ENCODE measurements around the gene ENTREP3. TPM values are rescaled to one million over a fixed set of nuclear protein-coding genes. Genes with fewer than 3 reads are reported as not detected.

ENTREP3 gene
- polyA plus RNA-seq, 1 donor (not counting 4 experiments of a cell fraction or from before 2014, with no cell fraction given) = 8.8 TPM

DNA sequence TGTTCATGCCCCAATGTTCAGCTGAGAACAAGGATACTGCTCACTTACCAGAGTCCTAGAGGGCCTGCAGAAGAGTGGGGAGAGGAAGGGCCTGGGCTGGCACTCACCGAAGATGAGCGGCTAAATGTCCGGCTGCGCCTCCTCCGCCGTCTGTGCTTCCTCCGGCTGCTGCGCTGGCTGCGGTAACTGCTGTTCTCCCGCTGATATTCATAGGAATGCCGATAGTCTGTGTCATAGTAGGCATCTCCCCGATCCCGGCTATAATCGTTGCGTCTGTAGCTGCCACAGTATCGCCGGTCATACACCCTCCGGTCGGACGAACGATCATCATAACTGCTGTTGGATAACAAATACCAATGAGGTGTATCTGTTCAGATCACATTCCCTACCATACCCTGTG lies 14.1 kb upstream of the ENTREP3 start:
- no peak for FAIRE-seq
- no peak overlapping the region for H2AFZ ChIP-seq (ENCODE audit: control insufficient read depth, low read length)
- no peaks in the 10 kb centered on the region for H3K9me3 ChIP-seq (ENCODE audit: control insufficient read depth, low read depth, low read length)
- H3K4me3 ChIP-seq (ENCODE audit: control insufficient read depth in 2 of 3, extremely low read depth in 1 of 3, insufficient read depth in 2 of 3, low read depth in 1 of 3, low read length in 3 of 3) = no peak overlapping the region
- peaks cover 12% of the 10 kb centered on the region for H3K4me1 ChIP-seq (ENCODE audit: control insufficient read depth, extremely low read depth, insufficient read depth, low read length)
- H4K20me1 ChIP-seq (ENCODE audit: control insufficient read depth, extremely low read depth, insufficient read depth, low read length) = peaks cover 3% of the 10 kb centered on the region
- H3K27ac ChIP-seq (ENCODE audit: control insufficient read depth, insufficient read depth, low read length) = no peak overlapping the region
- DNase-seq (ENCODE audit: low read depth, low spot score) = no peak
- peaks cover 39 to 60% of the 10 kb centered on the region in 2 experiments for H3K36me3 ChIP-seq (ENCODE audit: control insufficient read depth in 2 of 2, extremely low read depth in 1 of 2, insufficient read depth in 2 of 2, low read length in 2 of 2)
- TF ChIP-seq EZH2 (IDR thresholded peaks at IDR 0.05; ENCODE audit: low read length) = no peak
- TF ChIP-seq, protein P1, sequence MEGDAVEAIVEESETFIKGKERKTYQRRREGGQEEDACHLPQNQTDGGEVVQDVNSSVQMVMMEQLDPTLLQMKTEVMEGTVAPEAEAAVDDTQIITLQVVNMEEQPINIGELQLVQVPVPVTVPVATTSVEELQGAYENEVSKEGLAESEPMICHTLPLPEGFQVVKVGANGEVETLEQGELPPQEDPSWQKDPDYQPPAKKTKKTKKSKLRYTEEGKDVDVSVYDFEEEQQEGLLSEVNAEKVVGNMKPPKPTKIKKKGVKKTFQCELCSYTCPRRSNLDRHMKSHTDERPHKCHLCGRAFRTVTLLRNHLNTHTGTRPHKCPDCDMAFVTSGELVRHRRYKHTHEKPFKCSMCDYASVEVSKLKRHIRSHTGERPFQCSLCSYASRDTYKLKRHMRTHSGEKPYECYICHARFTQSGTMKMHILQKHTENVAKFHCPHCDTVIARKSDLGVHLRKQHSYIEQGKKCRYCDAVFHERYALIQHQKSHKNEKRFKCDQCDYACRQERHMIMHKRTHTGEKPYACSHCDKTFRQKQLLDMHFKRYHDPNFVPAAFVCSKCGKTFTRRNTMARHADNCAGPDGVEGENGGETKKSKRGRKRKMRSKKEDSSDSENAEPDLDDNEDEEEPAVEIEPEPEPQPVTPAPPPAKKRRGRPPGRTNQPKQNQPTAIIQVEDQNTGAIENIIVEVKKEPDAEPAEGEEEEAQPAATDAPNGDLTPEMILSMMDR (optimal IDR thresholded peaks at IDR 0.05 in 1 of 3, IDR thresholded peaks at IDR 0.05 in 1 of 3, conservative IDR thresholded peaks at IDR 0.05 in 1 of 3; ENCODE audit: extremely low read depth in 1 of 3, insufficient read depth in 2 of 3, low read length in 3 of 3) = no peak
- dilution Hi-C loops (cut with MboI; ENCODE audit: extremely low pct_ligation_motif_present, low sequenced_read_pairs) = no loop called here
- H3K9me1 ChIP-seq (ENCODE audit: control insufficient read depth, extremely low read depth, insufficient read depth, low read length) = no peaks in the 10 kb centered on the region
- H3K27me3 ChIP-seq (ENCODE audit: control insufficient read depth, extremely low read depth, insufficient read depth, low read length) = no peaks in the 10 kb centered on the region
- no peak overlapping the region for H3K9ac ChIP-seq (ENCODE audit: control insufficient read depth, extremely low read depth, insufficient read depth, low read length)
- H3K79me2 ChIP-seq (ENCODE audit: control insufficient read depth, insufficient read depth, low read length) = peaks cover 37% of the 10 kb centered on the region
- H3K4me2 ChIP-seq (ENCODE audit: control insufficient read depth, extremely low read depth, insufficient read depth, low read depth, low read length) = no peak overlapping the region

DNA sequence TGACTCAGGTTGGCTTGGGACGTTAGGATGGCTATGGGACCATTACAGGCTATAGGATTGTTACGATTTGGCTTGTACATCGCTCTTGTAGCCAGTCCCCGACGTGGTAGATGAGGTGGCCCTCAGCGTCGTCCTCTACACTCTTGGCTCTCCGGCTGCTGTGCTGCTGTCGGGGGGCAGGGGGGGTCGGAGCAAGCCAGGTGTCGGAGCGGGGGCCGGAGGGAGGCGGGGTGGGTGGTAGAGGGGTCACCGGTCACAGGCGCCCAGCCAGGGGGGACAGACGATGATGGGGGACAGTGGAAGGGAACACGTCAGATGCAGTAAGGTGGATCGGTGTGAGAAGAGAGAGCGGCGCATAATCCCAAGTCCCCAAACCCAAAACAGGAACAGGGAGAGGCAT lies 13.3 kb upstream of the ENTREP3 start:
- DNase-seq (ENCODE audit: low read depth, low spot score) (no peak), FAIRE-seq (no peak)
- H3K4me3 ChIP-seq (ENCODE audit: control insufficient read depth in 2 of 3, extremely low read depth in 1 of 3, insufficient read depth in 2 of 3, low read depth in 1 of 3, low read length in 3 of 3) = no peak overlapping the region
- TF ChIP-seq, protein P1 (optimal IDR thresholded peaks at IDR 0.05 in 1 of 3, IDR thresholded peaks at IDR 0.05 in 1 of 3, conservative IDR thresholded peaks at IDR 0.05 in 1 of 3; ENCODE audit: extremely low read depth in 1 of 3, insufficient read depth in 2 of 3, low read length in 3 of 3) = no peak
- TF ChIP-seq EZH2 (IDR thresholded peaks at IDR 0.05; ENCODE audit: low read length) = no peak
- peaks cover 10% of the 10 kb centered on the region for H3K4me1 ChIP-seq (ENCODE audit: control insufficient read depth, extremely low read depth, insufficient read depth, low read length)
- no peaks in the 10 kb centered on the region for H3K27me3 ChIP-seq (ENCODE audit: control insufficient read depth, extremely low read depth, insufficient read depth, low read length)
- peaks cover 43 to 68% of the 10 kb centered on the region in 2 experiments for H3K36me3 ChIP-seq (ENCODE audit: control insufficient read depth in 2 of 2, extremely low read depth in 1 of 2, insufficient read depth in 2 of 2, low read length in 2 of 2)
- no peak overlapping the region for H2AFZ ChIP-seq (ENCODE audit: control insufficient read depth, low read length)
- peaks cover 3% of the 10 kb centered on the region for H4K20me1 ChIP-seq (ENCODE audit: control insufficient read depth, extremely low read depth, insufficient read depth, low read length)
- no peak overlapping the region for H3K27ac ChIP-seq (ENCODE audit: control insufficient read depth, insufficient read depth, low read length)
- dilution Hi-C loops (cut with MboI; ENCODE audit: extremely low pct_ligation_motif_present, low sequenced_read_pairs) = no loop called here
- H3K9me3 ChIP-seq (ENCODE audit: control insufficient read depth, low read depth, low read length) = no peaks in the 10 kb centered on the region
- H3K4me2 ChIP-seq (ENCODE audit: control insufficient read depth, extremely low read depth, insufficient read depth, low read depth, low read length) = no peak overlapping the region
- peaks cover 37% of the 10 kb centered on the region for H3K79me2 ChIP-seq (ENCODE audit: control insufficient read depth, insufficient read depth, low read length)
- no peak overlapping the region for H3K9ac ChIP-seq (ENCODE audit: control insufficient read depth, extremely low read depth, insufficient read depth, low read length)
- no peaks in the 10 kb centered on the region for H3K9me1 ChIP-seq (ENCODE audit: control insufficient read depth, extremely low read depth, insufficient read depth, low read length)
